Testis (tissue), 2 donors: Measurements from ENCODE around the gene GABRA4.

Source experiments
- POLR2A ChIP-seq: fragments of 450-650 bp; IDR thresholded peaks from one replicate; pipeline ENCODE4 v1.6.1; 2017; ENCODE audit warnings: antibody characterized with exemption, mild to moderate bottlenecking, moderate library complexity
- TF ChIP-seq, protein P1 (sequence below), 3 experiments: fragments of 450-650 bp in 2 of 3; fragments of 200-600 bp in 1 of 3; sonication (generic) in 1 of 3; IDR thresholded peaks; one replicate each; pipeline ENCODE4 v1.5.1; 2016 to 2019; ENCODE audit warnings: antibody characterized with exemption in 3 of 3, mild to moderate bottlenecking in 2 of 3, moderate library complexity in 1 of 3

DNA sequence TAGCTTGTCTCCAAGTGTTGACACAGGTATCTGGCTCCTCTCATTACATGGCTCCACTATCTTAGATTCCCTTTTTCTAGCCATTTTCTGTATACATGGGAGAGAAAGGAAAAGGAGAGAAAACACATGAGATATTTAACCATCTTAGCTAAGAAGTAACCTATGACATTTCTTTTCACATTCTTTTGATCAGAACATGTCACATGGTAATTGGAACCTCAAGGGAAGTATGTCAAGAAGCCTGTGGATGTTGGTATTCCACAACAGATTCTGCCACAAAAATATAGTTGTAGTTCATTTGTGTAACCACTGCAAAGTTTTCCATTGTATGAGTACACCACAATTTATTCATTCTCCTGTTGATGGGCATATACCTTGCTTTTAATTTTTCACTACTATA lies 19.3 kb upstream of the GABRA4 start:
- TF ChIP-seq, protein P1, sequence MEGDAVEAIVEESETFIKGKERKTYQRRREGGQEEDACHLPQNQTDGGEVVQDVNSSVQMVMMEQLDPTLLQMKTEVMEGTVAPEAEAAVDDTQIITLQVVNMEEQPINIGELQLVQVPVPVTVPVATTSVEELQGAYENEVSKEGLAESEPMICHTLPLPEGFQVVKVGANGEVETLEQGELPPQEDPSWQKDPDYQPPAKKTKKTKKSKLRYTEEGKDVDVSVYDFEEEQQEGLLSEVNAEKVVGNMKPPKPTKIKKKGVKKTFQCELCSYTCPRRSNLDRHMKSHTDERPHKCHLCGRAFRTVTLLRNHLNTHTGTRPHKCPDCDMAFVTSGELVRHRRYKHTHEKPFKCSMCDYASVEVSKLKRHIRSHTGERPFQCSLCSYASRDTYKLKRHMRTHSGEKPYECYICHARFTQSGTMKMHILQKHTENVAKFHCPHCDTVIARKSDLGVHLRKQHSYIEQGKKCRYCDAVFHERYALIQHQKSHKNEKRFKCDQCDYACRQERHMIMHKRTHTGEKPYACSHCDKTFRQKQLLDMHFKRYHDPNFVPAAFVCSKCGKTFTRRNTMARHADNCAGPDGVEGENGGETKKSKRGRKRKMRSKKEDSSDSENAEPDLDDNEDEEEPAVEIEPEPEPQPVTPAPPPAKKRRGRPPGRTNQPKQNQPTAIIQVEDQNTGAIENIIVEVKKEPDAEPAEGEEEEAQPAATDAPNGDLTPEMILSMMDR (IDR thresholded peaks at IDR 0.05) = no peak
- no peak for TF ChIP-seq POLR2A
